CD4-positive, alpha-beta T cell treated with Interleukin-1 beta for 1 hour (primary cell): ENCODE data around the gene RTL10.
A peak's percentile ranks its signal among the peaks of the same experiment; 100 is the strongest.
"Not testable (repeated sequence)": the region's sequence is repeated elsewhere in the genome, so short reads cannot be mapped to it uniquely, and the experiment has no call there.

Experiments used
- DNase-seq, 2 donors: peaks; one replicate each; pipeline ENCODE4 v3.0.0-alpha.2; 2020 to 2022

The RTL10 gene

DNA sequence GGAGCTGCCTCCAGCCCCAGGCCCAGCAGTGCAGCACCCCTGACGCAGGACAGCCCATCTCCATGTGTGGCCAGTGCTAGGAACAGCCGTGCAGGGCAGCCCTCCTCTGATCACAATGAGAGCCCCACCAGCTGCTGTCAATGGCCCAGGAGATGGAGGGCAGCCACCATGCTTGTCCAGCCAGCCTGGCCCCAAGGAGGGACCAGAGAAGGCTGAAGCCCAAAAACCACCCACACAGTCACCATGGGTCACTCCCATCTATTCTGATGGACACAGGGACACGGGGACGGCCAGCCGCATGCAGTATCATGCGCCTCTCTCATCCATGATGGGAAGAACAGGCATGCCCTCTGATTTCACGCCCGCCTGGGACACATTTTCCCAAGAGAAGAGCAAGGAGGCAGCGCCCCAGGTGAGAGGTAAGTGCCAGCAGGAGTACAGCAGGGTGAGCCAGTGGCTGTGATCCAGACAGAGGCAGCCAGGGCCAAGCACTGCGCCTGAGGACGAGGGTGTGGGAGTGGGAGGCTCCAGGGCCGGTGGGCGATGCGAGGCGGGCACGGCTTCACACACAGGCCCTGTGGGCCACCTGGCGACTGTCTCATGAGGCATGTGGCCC lies 33.6 kb upstream of the RTL10 start:
- DNase-seq, result no peak

GRCh38 chr22:19887256-19887985 lies 32.7 kb upstream of the RTL10 start:
- DNase-seq, result no peak

GRCh38 chr22:19886605-19887255 lies 32.1 kb upstream of the RTL10 start:
- peak; percentile 45 to 46 for DNase-seq

DNA sequence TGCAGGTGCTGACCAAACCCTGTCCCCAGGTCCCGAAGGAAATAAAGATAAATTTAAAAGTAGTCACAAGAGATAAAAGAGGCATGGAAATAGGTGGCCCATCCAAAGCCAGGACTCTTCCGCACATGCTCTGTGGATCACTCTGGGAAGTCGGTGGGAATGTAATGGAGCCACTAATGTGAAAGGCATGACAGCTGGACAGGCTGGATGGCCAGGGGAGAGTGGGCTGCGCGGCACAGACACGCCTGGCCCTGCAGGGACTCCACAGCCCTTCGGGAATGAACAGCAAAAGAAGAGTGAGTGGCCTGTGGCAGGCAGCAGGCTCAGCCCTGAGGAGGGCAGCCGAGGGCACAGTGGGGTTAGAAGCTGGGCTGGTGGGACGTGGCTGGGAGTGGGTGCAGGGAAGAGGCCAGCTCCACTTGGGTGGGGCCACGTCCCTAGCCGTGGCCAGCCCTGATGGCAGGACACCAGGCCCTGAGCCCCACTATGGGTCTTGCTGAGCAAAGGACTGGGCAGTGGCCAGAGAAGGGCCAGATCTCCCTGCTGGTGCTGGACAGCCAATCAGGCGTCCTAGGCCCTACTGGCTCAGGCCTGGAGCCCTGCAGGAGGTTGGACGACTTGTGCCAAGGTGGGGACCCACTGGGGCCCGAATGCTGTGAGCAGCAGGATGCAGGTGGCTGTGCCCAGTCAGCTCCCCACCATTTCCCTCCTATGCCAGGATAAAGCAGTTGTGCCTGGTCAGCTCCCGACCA lies 31.3 kb upstream of the RTL10 start:
- DNase-seq, result no peak

- DNase-seq, result no peak
Observed at GRCh38 chr22:19884954-19885751, 30.5 kb upstream of the RTL10 start.

- no peak for DNase-seq
Observed at GRCh38 chr22:19884161-19884953, 29.7 kb upstream of the RTL10 start.

- not testable (repeated sequence) for DNase-seq
Observed at GRCh38 chr22:19883446-19883845, 28.8 kb upstream of the RTL10 start.

GRCh38 chr22:19882446-19883381 lies 28.0 kb upstream of the RTL10 start:
- DNase-seq, result no peak

DNA sequence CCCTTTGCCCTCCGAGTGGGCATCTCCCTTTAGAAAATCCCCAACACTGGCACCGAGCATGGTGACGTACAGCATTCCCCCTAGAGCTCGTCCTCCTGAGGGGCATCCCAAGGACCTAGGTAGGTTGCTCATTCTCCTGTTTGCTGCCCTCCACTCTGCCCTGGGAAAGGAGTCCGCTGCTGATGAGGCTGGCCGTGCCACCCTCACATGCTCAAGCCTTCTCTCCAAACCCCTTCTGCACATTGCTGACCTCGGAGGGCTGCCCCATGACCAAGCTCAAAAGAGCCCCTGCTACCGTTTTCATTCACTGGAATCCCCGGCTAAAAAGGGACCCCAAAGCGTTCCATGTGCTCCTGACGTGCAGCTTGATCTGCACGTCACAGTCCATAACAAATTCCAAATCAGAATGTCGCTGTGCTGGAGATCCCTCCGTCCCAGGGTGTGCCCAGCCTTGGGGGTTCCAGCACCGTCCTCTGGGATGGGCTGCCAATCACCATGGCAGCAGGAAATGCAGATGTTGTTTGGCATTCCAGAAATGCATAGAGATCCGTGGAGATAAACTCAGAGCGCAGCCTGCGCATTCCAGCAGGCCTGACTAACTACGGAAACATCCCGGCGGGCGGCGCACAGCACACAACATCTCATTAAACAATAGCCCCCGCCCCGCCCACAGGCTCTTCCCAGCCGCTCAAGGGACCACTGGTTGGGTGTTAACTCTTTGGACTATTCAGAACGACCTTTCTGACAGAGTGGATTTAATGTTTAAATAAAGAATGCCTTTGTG lies 26.3 kb upstream of the RTL10 start:
- no peak for DNase-seq

GRCh38 chr22:19879992-19880785 lies 25.5 kb upstream of the RTL10 start:
- no peak for DNase-seq

DNA sequence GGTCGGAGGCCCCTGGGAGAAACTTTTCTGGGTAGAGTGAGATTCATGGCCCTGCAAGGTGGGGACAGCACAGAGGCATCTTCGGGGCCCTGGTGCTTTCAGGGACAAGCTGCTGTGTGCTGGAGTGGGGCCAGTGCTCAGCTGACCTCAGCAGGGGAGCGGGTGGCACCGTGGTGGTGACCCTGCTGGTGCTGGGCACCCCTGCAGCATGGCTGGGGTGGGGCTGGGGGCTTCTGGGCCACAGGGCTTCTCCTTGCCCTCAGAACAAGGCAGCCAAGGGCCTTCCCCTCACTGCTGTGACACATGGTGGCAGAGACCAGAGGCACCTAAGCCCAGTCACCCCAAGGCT lies 24.9 kb upstream of the RTL10 start:
- DNase-seq, result no peak

- DNase-seq, result no peak
Observed at GRCh38 chr22:19879246-19879570, 24.5 kb upstream of the RTL10 start.

GRCh38 chr22:19878461-19879245 lies 24.0 kb upstream of the RTL10 start:
- DNase-seq, result no peak

DNA sequence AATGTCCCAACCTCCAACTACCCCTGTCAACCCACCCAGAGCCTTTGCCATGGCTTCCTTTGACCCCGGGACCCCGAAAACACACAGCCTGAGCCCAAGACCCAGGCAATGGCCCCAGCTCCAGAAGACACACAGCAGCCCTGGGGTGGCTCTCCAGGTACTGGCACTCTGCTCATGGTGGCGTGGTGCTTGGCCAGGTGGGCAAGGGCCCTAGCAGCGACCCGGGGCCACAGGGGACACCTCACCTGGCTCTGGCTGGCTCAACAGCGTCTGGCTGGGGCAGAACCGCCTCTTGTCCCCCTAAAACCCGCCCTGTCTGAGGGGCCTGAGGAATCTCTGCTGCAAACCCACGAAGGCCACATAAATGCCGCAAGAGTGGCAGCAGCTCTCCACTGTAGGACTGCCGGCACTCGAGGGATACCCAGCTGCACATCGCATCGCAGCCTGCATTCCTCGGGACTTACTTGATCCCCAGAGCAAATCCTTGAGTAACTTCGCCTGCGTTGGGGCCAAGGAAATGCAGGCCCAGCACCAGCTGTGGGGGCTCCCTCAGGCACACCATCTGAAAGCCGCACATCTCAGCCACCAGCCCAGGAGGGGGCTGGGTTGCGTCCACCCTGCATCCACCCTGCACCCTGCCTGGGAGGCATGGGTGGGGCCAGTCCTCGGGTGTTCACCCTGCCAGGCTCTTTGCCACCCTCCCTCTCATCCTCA lies 23.1 kb upstream of the RTL10 start:
- DNase-seq, result no peak

GRCh38 chr22:19876941-19877625 lies 22.4 kb upstream of the RTL10 start:
- no peak for DNase-seq

GRCh38 chr22:19876314-19876940 lies 21.8 kb upstream of the RTL10 start:
- no peak for DNase-seq
